PC-9 (cell line): ENCODE measurements around the gene AMACR.

Experiments used
- CTCF ChIP-seq: fragments of 200-600 bp; sonication (generic); conservative IDR thresholded peaks from 2 replicates; pipeline ENCODE4 v1.6.1; 2017; ENCODE audit warnings: mixed run types, antibody characterized with exemption, mild to moderate bottlenecking, moderate library complexity
- EZH2 ChIP-seq: fragments of 200-600 bp; sonication (generic); IDR thresholded peaks from 2 replicates; pipeline ENCODE4 v1.8.0; 2017; ENCODE audit warnings: antibody characterized with exemption, low read depth

GRCh38 chr5:34016750-34017149, 8.9 kb upstream of the AMACR start:
- no peak for TF ChIP-seq CTCF
- TF ChIP-seq EZH2 = no peak
